Endothelial cell of umbilical vein (primary cell): ENCODE measurements around the gene DGCR6L.
"Not testable (repeated sequence)": the region's sequence is repeated elsewhere in the genome, so short reads cannot be mapped to it uniquely, and the experiment has no call there.

Experiments used
- CTCF ChIP-seq, 2 donors: IDR thresholded peaks; 1 replicate in 1 of 2; 2 replicates in 1 of 2; pipeline ENCODE4 v1.5.1; 2011; ENCODE audit warnings: low read length in 2 of 2, mild to moderate bottlenecking in 2 of 2, moderate library complexity in 2 of 2, control low read depth in 1 of 2, inconsistent platforms in 1 of 2, low read depth in 1 of 2; ENCODE audit not compliant: insufficient read depth in 1 of 2; ENCODE audit errors: extremely low read depth in 1 of 2
- EZH2 ChIP-seq: IDR thresholded peaks from 2 replicates; pipeline ENCODE4 v1.6.1; 2012; ENCODE audit warnings: borderline replicate concordance, low read depth, mild to moderate bottlenecking, moderate library complexity, low read length, inconsistent platforms; ENCODE audit not compliant: severe bottlenecking
- FOS ChIP-seq: IDR thresholded peaks from 2 replicates; pipeline ENCODE4 v1.6.1; 2011; ENCODE audit warnings: mild to moderate bottlenecking, low read length, moderate library complexity, borderline replicate concordance; ENCODE audit not compliant: insufficient read depth
- JUN ChIP-seq: IDR thresholded peaks from 2 replicates; pipeline ENCODE4 v1.6.1; 2011; ENCODE audit warnings: borderline replicate concordance, low read depth; ENCODE audit not compliant: insufficient read length, insufficient read depth
- POLR2A ChIP-seq: IDR thresholded peaks from 2 replicates; pipeline ENCODE4 v1.6.1; 2012; ENCODE audit warnings: low read depth, mild to moderate bottlenecking, control low read depth, low read length
- POLR2AphosphoS5 ChIP-seq: IDR thresholded peaks from 2 replicates; pipeline ENCODE4 v1.6.1; 2012; ENCODE audit warnings: low read depth, mild to moderate bottlenecking, control low read depth, low read length, moderate library complexity; ENCODE audit not compliant: insufficient read depth
- TF ChIP-seq, protein P1 (sequence below): IDR thresholded peaks from 2 replicates; pipeline ENCODE4 v1.6.1; 2011; ENCODE audit not compliant: insufficient read depth, insufficient read length

DNA sequence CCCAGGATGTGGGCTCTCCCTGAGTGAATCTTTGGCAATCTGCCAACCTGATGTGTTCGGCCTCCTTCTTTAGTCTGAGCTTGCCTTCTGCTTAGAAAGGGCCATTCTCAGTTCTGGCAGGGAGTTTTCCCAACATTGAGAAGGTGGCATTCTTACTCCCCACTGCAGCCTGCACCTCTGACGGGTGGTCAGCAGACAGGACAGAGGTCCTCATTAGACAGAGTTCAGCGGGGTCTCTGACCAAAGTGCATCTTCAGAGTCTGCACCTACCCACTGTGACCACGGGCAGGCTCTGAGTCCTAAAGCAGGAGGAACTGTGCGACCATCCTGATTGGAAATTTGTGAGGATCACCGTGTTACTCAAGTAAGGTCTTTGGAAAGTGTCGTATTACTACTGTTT lies 26.7 kb upstream of the DGCR6L start:
- not testable (repeated sequence) for TF ChIP-seq EZH2; CTCF (IDR thresholded peaks at IDR 0.05; ENCODE audit: extremely low read depth in 1 of 2, insufficient read depth in 1 of 2, low read depth in 1 of 2, low read length in 2 of 2); POLR2AphosphoS5; POLR2A; FOS; JUN
- TF ChIP-seq, protein P1, sequence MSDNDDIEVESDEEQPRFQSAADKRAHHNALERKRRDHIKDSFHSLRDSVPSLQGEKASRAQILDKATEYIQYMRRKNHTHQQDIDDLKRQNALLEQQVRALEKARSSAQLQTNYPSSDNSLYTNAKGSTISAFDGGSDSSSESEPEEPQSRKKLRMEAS, result not testable (repeated sequence)
